Breast epithelium (tissue), 3 donors: ENCODE data around the gene NXPH4.

Experiments used
- CTCF ChIP-seq, 3 donors: fragments of 450-650 bp; IDR thresholded peaks; one replicate each; pipeline ENCODE4 v1.5.1; 2016 to 2017; ENCODE audit warnings: antibody characterized with exemption in 3 of 3, mild to moderate bottlenecking in 3 of 3, moderate library complexity in 3 of 3
- POLR2AphosphoS5 ChIP-seq, 3 donors: sonication (generic); formaldehyde crosslinking; IDR thresholded peaks; one replicate each; pipeline ENCODE4 v1.6.1; 2017; ENCODE audit warnings: antibody characterized with exemption in 3 of 3

GRCh38 chr12:57195611-57196371, 20.8 kb upstream of the NXPH4 start:
- TF ChIP-seq CTCF (IDR thresholded peaks at IDR 0.05) (no peak), POLR2AphosphoS5 (IDR thresholded peaks at IDR 0.05) (no peak)
